ENCODE measurements around the gene SYP. TPM values are rescaled to one million over a fixed set of nuclear protein-coding genes. Genes with fewer than 3 reads are reported as not detected.

SYP gene
- total and polyA plus RNA-seq, 9 of the 15 experiments (the other 6 are each of a cell fraction or from before 2014, with no cell fraction given) = 0.48 to 5.1 (median 2.6) TPM

DNA sequence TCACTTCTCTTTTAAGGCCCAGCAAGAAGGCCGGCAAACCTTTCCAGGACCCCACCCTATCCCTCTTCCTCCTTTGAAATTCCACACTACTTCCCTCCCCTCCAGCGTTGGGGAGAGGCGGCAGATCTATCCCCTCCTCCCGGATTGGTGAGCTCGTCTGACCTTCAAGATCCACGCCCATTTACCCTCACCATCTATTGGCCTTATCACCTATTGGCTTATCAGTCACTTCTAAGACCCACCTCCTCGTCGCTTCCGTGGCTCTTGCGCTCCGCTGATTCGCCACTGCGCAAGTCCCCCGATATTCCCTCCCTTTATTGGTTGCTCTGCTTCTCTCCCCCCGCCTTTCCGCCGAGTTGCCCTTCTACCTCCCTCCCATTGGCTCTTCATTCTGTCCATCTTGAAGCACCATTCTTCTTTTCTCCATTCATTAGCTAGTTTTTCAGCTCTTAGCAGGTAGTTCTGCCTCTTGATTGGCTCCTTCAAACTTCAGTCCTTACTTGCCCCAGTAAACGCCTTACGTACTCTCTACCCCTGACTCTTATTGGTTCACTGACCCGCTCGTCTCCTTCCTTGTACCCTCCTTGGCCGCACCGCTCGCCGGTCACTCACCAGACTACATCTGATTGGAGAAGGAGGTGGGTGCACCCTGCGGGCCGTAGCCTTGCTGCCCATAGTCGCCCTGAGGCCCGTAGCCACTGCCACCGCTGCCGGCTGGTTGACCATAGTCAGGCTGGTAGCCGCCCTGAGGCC lies 9.0 kb downstream of the SYP start (continued):
- TF ChIP-seq, protein P1, sequence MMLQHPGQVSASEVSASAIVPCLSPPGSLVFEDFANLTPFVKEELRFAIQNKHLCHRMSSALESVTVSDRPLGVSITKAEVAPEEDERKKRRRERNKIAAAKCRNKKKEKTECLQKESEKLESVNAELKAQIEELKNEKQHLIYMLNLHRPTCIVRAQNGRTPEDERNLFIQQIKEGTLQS (IDR thresholded peaks at IDR 0.05) = no peak; the same call in 1 of the 2 replicates
- TF ChIP-seq, protein P1 (CRISPR knock-in tag; conservative IDR thresholded peaks at IDR 0.05) = no peak
- TF ChIP-seq STAT5B (CRISPR knock-in tag; IDR thresholded peaks at IDR 0.05) (no peak), KLF10 (CRISPR knock-in tag; IDR thresholded peaks at IDR 0.05) (no peak), POLR2H (tag; IDR thresholded peaks at IDR 0.05; ENCODE audit: low read depth) (no peak), SMAD4 (CRISPR knock-in tag; conservative IDR thresholded peaks at IDR 0.05) (no peak), POLR3A (IDR thresholded peaks at IDR 0.05; ENCODE audit: borderline replicate concordance, extremely low read depth, insufficient read depth, insufficient read length) (no peak), HINFP (tag; conservative IDR thresholded peaks at IDR 0.05; ENCODE audit: low read depth) (no peak), POU5F1 (IDR thresholded peaks at IDR 0.05; ENCODE audit: borderline replicate concordance, low read depth, low read length, partially characterized antibody) (no peak), SRF (CRISPR knock-in tag; IDR thresholded peaks at IDR 0.05) (peak in 1 of 2 experiments; percentile 57; a peak in 1 of 4 replicates), SPI1 (IDR thresholded peaks at IDR 0.05; ENCODE audit: borderline replicate concordance, low read depth, low read length) (peak; percentile 74), SMAD2 (IDR thresholded peaks at IDR 0.05; ENCODE audit: low read depth, low read length) (no peak), ZNF707 (CRISPR knock-in tag; conservative IDR thresholded peaks at IDR 0.05) (no peak), FOXK1 (CRISPR knock-in tag; IDR thresholded peaks at IDR 0.05; ENCODE audit: borderline replicate concordance) (0 out of 2 replicates have a peak, but pooled peaks have one; percentile 24), CSDE1 (IDR thresholded peaks at IDR 0.05) (no peak), XRCC4 (IDR thresholded peaks at IDR 0.05; ENCODE audit: extremely low read depth, insufficient read depth, insufficient read length) (no peak), ARID3A (IDR thresholded peaks at IDR 0.05; ENCODE audit: borderline replicate concordance, low read depth, low read length) (peak; percentile 95), ZNF584 (CRISPR knock-in tag; IDR thresholded peaks at IDR 0.05; ENCODE audit: low read depth) (no peak), ZNF668 (CRISPR knock-in tag; IDR thresholded peaks at IDR 0.05) (no peak), CTBP1 (IDR thresholded peaks at IDR 0.05; ENCODE audit: borderline replicate concordance) (peak; percentile 26; the same call in 1 of the 2 replicates)
- TF ChIP-seq, protein P2, sequence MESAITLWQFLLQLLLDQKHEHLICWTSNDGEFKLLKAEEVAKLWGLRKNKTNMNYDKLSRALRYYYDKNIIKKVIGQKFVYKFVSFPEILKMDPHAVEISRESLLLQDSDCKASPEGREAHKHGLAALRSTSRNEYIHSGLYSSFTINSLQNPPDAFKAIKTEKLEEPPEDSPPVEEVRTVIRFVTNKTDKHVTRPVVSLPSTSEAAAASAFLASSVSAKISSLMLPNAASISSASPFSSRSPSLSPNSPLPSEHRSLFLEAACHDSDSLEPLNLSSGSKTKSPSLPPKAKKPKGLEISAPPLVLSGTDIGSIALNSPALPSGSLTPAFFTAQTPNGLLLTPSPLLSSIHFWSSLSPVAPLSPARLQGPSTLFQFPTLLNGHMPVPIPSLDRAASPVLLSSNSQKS (CRISPR knock-in tag; IDR thresholded peaks at IDR 0.05) = no peak
